ENCODE measurements around the gene SPTLC1.

The SPTLC1 gene

DNA sequence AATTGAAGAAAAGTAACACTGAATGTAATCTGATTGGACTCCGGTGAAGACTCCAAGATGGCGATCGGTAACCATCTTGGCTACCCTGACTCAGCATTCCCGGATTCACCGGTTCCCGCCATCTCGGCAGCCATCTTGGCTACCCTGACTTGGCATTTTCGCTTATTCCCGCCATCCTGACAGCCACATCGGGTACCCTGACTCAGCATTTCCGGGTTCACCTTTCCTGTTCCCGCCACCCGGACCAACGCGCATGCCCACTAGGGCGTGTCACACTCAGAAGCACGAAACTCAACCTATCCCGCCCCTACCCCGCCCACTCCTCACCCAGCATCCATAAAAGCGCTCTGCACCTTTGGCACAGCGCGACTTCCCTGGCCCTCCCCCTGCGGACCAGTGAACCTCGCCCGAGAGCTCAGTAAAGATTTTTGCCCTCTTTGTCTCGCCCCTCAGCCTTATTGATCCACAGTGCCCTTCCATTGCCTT, 17.2 kb downstream of the SPTLC1 start:
- TF ChIP-seq, protein P1, sequence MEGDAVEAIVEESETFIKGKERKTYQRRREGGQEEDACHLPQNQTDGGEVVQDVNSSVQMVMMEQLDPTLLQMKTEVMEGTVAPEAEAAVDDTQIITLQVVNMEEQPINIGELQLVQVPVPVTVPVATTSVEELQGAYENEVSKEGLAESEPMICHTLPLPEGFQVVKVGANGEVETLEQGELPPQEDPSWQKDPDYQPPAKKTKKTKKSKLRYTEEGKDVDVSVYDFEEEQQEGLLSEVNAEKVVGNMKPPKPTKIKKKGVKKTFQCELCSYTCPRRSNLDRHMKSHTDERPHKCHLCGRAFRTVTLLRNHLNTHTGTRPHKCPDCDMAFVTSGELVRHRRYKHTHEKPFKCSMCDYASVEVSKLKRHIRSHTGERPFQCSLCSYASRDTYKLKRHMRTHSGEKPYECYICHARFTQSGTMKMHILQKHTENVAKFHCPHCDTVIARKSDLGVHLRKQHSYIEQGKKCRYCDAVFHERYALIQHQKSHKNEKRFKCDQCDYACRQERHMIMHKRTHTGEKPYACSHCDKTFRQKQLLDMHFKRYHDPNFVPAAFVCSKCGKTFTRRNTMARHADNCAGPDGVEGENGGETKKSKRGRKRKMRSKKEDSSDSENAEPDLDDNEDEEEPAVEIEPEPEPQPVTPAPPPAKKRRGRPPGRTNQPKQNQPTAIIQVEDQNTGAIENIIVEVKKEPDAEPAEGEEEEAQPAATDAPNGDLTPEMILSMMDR (IDR thresholded peaks at IDR 0.05), result no peak

DNA sequence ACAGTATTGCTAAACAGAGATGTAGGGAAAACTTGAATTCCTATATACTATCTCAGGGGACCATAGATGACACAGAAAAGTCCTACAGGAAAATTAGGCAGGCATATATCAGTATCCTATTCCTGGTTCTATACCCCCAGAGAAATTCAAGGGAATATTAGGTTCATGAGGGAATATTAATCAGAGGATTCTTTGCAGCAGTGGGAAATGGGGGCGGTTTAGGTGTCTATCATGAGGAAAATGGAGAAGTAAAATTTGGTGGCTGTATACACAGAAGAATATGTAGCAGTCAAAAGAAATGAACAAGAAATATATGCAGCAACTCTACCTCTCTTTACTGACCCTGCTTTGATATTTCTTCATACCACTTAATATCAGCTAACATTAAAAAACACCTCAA, 20.0 kb downstream of the SPTLC1 start:
- TF ChIP-seq, protein P1 (IDR thresholded peaks at IDR 0.05), result no peak

- TF ChIP-seq, protein P1 (IDR thresholded peaks at IDR 0.05), result no peak
Measured at GRCh38 chr9:92094655-92095054, 20.6 kb downstream of the SPTLC1 start.

DNA sequence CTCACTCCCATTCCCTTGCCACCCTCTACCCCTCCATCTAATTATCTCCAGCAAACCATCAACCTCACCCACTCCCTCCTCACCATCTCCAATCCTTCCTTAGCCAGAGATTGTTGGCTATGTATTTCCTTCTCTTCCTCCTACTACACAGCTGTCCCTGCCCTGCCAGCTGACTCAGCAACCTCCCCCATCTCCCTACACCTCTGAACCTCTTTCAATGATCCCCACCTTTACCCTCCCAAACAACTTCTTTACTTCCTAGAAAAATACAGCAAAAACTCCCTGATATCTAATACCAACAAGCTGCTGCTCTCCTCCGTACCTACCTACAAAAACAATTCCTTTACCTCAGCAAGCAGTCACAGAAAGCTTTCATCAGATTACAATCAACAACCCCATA, 37.3 kb downstream of the SPTLC1 start:
- TF ChIP-seq, protein P1 (IDR thresholded peaks at IDR 0.05), result no peak

DNA sequence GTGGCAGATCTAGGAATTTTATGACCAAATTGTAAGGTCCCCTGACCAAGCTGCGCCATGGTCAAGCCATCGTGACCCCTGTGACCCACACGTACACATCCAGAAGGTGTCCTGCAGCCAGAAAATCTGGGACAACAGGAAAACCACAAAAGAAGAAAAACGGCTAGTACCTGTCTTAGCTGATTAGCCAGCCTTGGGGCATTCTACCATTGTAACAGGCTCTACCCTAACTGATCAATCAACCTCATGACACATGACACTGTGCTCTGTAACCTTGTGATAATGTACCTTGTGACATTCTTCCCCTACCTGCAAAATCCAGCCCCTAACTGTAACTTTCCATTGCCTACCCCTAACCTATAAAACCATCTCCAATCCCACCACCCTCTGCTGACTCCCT, 43.6 kb downstream of the SPTLC1 start:
- TF ChIP-seq, protein P1 (IDR thresholded peaks at IDR 0.05), result no peak

DNA sequence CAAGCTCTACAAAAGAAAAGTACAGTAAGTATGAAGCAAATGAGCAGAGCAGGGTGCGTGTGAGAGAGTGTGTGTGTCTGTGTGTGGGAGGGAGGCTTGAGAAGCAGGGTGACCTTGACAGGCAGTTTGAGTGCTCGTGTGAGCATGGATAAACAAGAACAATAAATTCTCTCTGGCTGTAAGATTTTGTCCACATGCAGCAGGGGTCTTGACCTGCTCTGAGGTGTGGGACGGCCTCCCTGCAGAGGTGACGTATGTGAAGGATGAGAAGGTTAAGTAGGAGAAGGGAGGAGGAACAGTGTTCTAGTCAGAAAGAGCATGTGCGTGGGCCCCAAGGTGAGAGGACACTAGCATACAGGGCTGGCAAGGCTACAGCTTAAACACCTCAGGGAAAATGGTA, 49.0 kb downstream of the SPTLC1 start:
- TF ChIP-seq, protein P1 (IDR thresholded peaks at IDR 0.05), result no peak

GRCh38 chr9:92064711-92065110, 50.5 kb downstream of the SPTLC1 start:
- TF ChIP-seq, protein P1 (IDR thresholded peaks at IDR 0.05), result no peak

- TF ChIP-seq, protein P1 (IDR thresholded peaks at IDR 0.05), result no peak
Measured at GRCh38 chr9:92061184-92061583, 54.0 kb downstream of the SPTLC1 start.
